Measurements from ENCODE around the gene DIP2C.
"Not testable (repeated sequence)": the region's sequence is repeated elsewhere in the genome, so short reads cannot be mapped to it uniquely, and the experiment has no call there.

DIP2C gene

GRCh38 chr10:481628-482027 is 207.8 kb downstream of the DIP2C start:
- DNase-seq (ENCODE audit: low read depth, low spot score): no peak

- DNase-seq (ENCODE audit: low read depth, low spot score): no peak
Observed at GRCh38 chr10:480928-481552, 208.4 kb downstream of the DIP2C start.

GRCh38 chr10:480498-480927 is 209.0 kb downstream of the DIP2C start:
- no peak for DNase-seq (ENCODE audit: low read depth, low spot score)

GRCh38 chr10:479706-480497 is 209.6 kb downstream of the DIP2C start:
- DNase-seq (ENCODE audit: low read depth, low spot score): not testable (repeated sequence)

GRCh38 chr10:478471-479245 is 210.8 kb downstream of the DIP2C start:
- DNase-seq (ENCODE audit: low read depth, low spot score): no peak

GRCh38 chr10:477620-478019 is 211.8 kb downstream of the DIP2C start:
- DNase-seq (ENCODE audit: low read depth, low spot score): no peak

GRCh38 chr10:476455-476780 is 213.1 kb downstream of the DIP2C start:
- no peak for DNase-seq (ENCODE audit: low read depth, low spot score)

- no peak for DNase-seq (ENCODE audit: low read depth, low spot score)
Observed at GRCh38 chr10:475709-476454, 213.6 kb downstream of the DIP2C start.

GRCh38 chr10:474946-475345 is 214.5 kb downstream of the DIP2C start:
- DNase-seq (ENCODE audit: low read depth, low spot score): no peak

GRCh38 chr10:474406-474805 is 215.1 kb downstream of the DIP2C start:
- DNase-seq (ENCODE audit: low read depth, low spot score): no peak

GRCh38 chr10:472241-472910 is 217.1 kb downstream of the DIP2C start:
- DNase-seq (ENCODE audit: low read depth, low spot score): no peak

GRCh38 chr10:470339-471003 is 219.0 kb downstream of the DIP2C start:
- DNase-seq (ENCODE audit: low read depth, low spot score): no peak

GRCh38 chr10:469947-470338 is 219.5 kb downstream of the DIP2C start:
- DNase-seq (ENCODE audit: low read depth, low spot score): no peak

GRCh38 chr10:459743-460142 is 229.7 kb downstream of the DIP2C start:
- DNase-seq (ENCODE audit: low read depth, low spot score): no peak

GRCh38 chr10:458421-458851 is 231.0 kb downstream of the DIP2C start:
- no peak for DNase-seq (ENCODE audit: low read depth, low spot score)

GRCh38 chr10:456486-456885 is 233.0 kb downstream of the DIP2C start:
- no peak for DNase-seq (ENCODE audit: low read depth, low spot score)

GRCh38 chr10:454860-455259 is 234.6 kb downstream of the DIP2C start:
- DNase-seq (ENCODE audit: low read depth, low spot score): peak; percentile 46

- DNase-seq (ENCODE audit: low read depth, low spot score): no peak
Observed at GRCh38 chr10:453647-454046, 235.8 kb downstream of the DIP2C start.

GRCh38 chr10:452512-453426 is 236.7 kb downstream of the DIP2C start:
- DNase-seq (ENCODE audit: low read depth, low spot score): no peak

GRCh38 chr10:451856-452255 is 237.6 kb downstream of the DIP2C start:
- no peak for DNase-seq (ENCODE audit: low read depth, low spot score)

Measured in ELF-1 (cell line).